ENCODE measurements around the gene HPCAL4. TPM values are rescaled to one million over a fixed set of nuclear protein-coding genes. Genes with fewer than 3 reads are reported as not detected.

HPCAL4 gene
- total RNA-seq, 2 donors from 2014 or later, result not detected

GRCh38 chr1:39687243-39687642, 4.0 kb downstream of the HPCAL4 start:
- Mint-ChIP-seq H3K9me3 (peaks cover 3% of the 10 kb centered on the region), H3K36me3 (ENCODE audit: low read depth) (no peaks in the 10 kb centered on the region), H3K4me3 (no peak overlapping the region), H3K27ac (no peak overlapping the region), H3K27me3 (ENCODE audit: insufficient read depth) (peaks cover 99% of the 10 kb centered on the region), H3K4me1 (no peaks in the 10 kb centered on the region)
- Histone ChIP-seq H3K9ac (ENCODE audit: extremely low read depth, low read length, poor library complexity, severe bottlenecking) (no peak overlapping the region), H3K27me3 (ENCODE audit: control insufficient read depth, insufficient read depth, low read length, poor library complexity, severe bottlenecking) (peaks cover 96% of the 10 kb centered on the region), H3K9me3 (ENCODE audit: control insufficient read depth, low read length) (no peaks in the 10 kb centered on the region), H3K4me3 (ENCODE audit: low read length) (no peak overlapping the region), H3K27ac (ENCODE audit: low read depth, low read length) (no peak overlapping the region), H3K4me1 (ENCODE audit: control insufficient read depth, insufficient read depth, low read length) (no peaks in the 10 kb centered on the region), H3K36me3 (ENCODE audit: control insufficient read depth, insufficient read depth, low read length) (no peaks in the 10 kb centered on the region)
- DNase-seq, result no peak
- 0 to 47% methylated on average over 1 to 2 of the region's 2 CpGs for WGBS, 2 experiments (ENCODE audit: insufficient coverage in 1 of 2, insufficient read length in 1 of 2)
- TF ChIP-seq, protein P1, sequence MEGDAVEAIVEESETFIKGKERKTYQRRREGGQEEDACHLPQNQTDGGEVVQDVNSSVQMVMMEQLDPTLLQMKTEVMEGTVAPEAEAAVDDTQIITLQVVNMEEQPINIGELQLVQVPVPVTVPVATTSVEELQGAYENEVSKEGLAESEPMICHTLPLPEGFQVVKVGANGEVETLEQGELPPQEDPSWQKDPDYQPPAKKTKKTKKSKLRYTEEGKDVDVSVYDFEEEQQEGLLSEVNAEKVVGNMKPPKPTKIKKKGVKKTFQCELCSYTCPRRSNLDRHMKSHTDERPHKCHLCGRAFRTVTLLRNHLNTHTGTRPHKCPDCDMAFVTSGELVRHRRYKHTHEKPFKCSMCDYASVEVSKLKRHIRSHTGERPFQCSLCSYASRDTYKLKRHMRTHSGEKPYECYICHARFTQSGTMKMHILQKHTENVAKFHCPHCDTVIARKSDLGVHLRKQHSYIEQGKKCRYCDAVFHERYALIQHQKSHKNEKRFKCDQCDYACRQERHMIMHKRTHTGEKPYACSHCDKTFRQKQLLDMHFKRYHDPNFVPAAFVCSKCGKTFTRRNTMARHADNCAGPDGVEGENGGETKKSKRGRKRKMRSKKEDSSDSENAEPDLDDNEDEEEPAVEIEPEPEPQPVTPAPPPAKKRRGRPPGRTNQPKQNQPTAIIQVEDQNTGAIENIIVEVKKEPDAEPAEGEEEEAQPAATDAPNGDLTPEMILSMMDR (conservative IDR thresholded peaks at IDR 0.05), result no peak

DNA sequence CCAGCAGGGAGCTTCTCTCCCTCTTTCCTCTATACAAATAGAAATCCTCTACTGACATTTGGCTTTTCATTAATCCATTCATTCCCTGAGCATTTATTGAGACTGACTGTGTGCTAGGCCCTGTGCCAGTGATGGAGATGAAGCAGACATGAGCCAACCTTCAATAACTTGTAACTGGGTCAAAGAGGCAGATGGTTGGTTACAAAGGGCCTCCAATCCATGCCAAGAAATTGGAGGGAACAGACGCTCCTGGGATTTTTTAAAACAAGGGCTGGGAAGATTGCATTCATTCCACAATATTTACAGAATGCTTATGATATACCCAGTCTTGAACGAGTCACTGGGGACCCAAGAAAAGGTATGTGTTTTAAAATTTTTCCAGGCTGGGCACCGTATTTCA, 6.2 kb downstream of the HPCAL4 start:
- no peaks in the 10 kb centered on the region for H3K4me1 ChIP-seq (ENCODE audit: control insufficient read depth, insufficient read depth, low read length)
- TF ChIP-seq, protein P1 (conservative IDR thresholded peaks at IDR 0.05), result no peak
- peaks cover 96% of the 10 kb centered on the region for H3K27me3 ChIP-seq (ENCODE audit: control insufficient read depth, insufficient read depth, low read length, poor library complexity, severe bottlenecking)
- Mint-ChIP-seq H3K36me3 (ENCODE audit: low read depth) (no peaks in the 10 kb centered on the region), H3K4me1 (no peaks in the 10 kb centered on the region), H3K4me3 (no peak overlapping the region), H3K9me3 (peaks cover 3% of the 10 kb centered on the region), H3K27me3 (ENCODE audit: insufficient read depth) (peaks cover 99% of the 10 kb centered on the region), H3K27ac (no peak overlapping the region)
- DNase-seq, result no peak
- H3K9me3 ChIP-seq (ENCODE audit: control insufficient read depth, low read length), result no peaks in the 10 kb centered on the region
- no peak overlapping the region for H3K27ac ChIP-seq (ENCODE audit: low read depth, low read length)
- H3K4me3 ChIP-seq (ENCODE audit: low read length), result no peak overlapping the region
- 53 to 80% methylated on average over 2 to 3 of the region's 3 CpGs for WGBS, 2 experiments (ENCODE audit: insufficient coverage in 1 of 2, insufficient read length in 1 of 2)
- H3K9ac ChIP-seq (ENCODE audit: extremely low read depth, low read length, poor library complexity, severe bottlenecking), result no peak overlapping the region
- H3K36me3 ChIP-seq (ENCODE audit: control insufficient read depth, insufficient read depth, low read length), result no peaks in the 10 kb centered on the region

DNA sequence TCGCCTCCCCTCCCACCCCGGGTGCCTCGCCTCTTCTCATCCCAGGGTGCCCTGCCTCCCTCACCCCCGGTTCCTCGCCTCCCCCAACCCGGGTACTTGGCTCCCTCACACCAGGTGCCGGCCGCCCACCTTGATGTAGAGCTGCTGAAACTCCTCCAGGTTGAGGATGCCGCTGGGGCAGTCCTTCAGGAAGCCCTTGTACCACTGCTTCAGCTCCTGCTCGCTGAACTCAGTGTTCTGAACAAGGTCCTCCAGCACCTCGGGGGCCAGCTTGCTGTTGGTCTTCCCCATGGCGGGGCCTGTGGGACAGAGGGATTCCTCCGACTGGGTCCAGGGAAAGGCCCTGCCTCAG, 6.9 kb downstream of the HPCAL4 start:
- peaks cover 99% of the 10 kb centered on the region for H3K27me3 Mint-ChIP-seq (ENCODE audit: insufficient read depth)
- TF ChIP-seq, protein P1 (conservative IDR thresholded peaks at IDR 0.05), result no peak
- no peak overlapping the region for H3K27ac ChIP-seq (ENCODE audit: low read depth, low read length)

More for the DNA sequence above, 6.9 kb downstream of the HPCAL4 start:
- Histone ChIP-seq H3K27me3 (ENCODE audit: control insufficient read depth, insufficient read depth, low read length, poor library complexity, severe bottlenecking) (peaks cover 96% of the 10 kb centered on the region), H3K9me3 (ENCODE audit: control insufficient read depth, low read length) (no peaks in the 10 kb centered on the region), H3K9ac (ENCODE audit: extremely low read depth, low read length, poor library complexity, severe bottlenecking) (no peak overlapping the region), H3K4me1 (ENCODE audit: control insufficient read depth, insufficient read depth, low read length) (no peaks in the 10 kb centered on the region), H3K4me3 (ENCODE audit: low read length) (no peak overlapping the region), H3K36me3 (ENCODE audit: control insufficient read depth, insufficient read depth, low read length) (no peaks in the 10 kb centered on the region)
- 65 to 73% methylated on average over 7 to 13 of the region's 13 CpGs for WGBS, 2 experiments (ENCODE audit: insufficient coverage in 1 of 2, insufficient read length in 1 of 2)
- no peaks in the 10 kb centered on the region for H3K4me1 Mint-ChIP-seq
- no peaks in the 10 kb centered on the region for H3K36me3 Mint-ChIP-seq (ENCODE audit: low read depth)
- no peak for DNase-seq
- H3K27ac Mint-ChIP-seq, result no peak overlapping the region
- H3K9me3 Mint-ChIP-seq, result peaks cover 3% of the 10 kb centered on the region
- no peak overlapping the region for H3K4me3 Mint-ChIP-seq
